Measurements from ENCODE around the gene HMGN3. TPM values are rescaled to one million over a fixed set of nuclear protein-coding genes. Genes with fewer than 3 reads are reported as not detected.

HMGN3 gene
- total RNA-seq, 1 donor from 2014 or later = 98.2 TPM

GRCh38 chr6:79250559-79250958 is 16.1 kb upstream of the HMGN3 start:
- Mint-ChIP-seq H3K4me3 (ENCODE audit: unreplicated experiment) (no peak overlapping the region), H3K4me1 (ENCODE audit: unreplicated experiment) (no peaks in the 10 kb centered on the region), H3K36me3 (ENCODE audit: low read depth, unreplicated experiment) (no peaks in the 10 kb centered on the region), H3K27me3 (ENCODE audit: unreplicated experiment) (no peaks in the 10 kb centered on the region), H3K27ac (ENCODE audit: unreplicated experiment) (no peak overlapping the region), H3K9me3 (ENCODE audit: unreplicated experiment) (no peaks in the 10 kb centered on the region)
- DNase-seq (ENCODE audit: low spot score) = no peak
- no peak for TF ChIP-seq CTCF (IDR thresholded peaks at IDR 0.05; ENCODE audit: unreplicated experiment)

- DNase-seq (ENCODE audit: low spot score) = no peak
- H3K9me3 Mint-ChIP-seq (ENCODE audit: unreplicated experiment) = no peaks in the 10 kb centered on the region
- H3K27ac Mint-ChIP-seq (ENCODE audit: unreplicated experiment) = peak overlapping the region; percentile 1
- no peaks in the 10 kb centered on the region for H3K4me1 Mint-ChIP-seq (ENCODE audit: unreplicated experiment)
- H3K4me3 Mint-ChIP-seq (ENCODE audit: unreplicated experiment) = no peak overlapping the region
- H3K27me3 Mint-ChIP-seq (ENCODE audit: unreplicated experiment) = no peaks in the 10 kb centered on the region
- no peaks in the 10 kb centered on the region for H3K36me3 Mint-ChIP-seq (ENCODE audit: low read depth, unreplicated experiment)
- TF ChIP-seq CTCF (IDR thresholded peaks at IDR 0.05; ENCODE audit: unreplicated experiment) = peak; percentile 30
Observed at GRCh38 chr6:79250107-79250514, 15.6 kb upstream of the HMGN3 start.

GRCh38 chr6:79249136-79249535 is 14.7 kb upstream of the HMGN3 start:
- Mint-ChIP-seq H3K27me3 (ENCODE audit: unreplicated experiment) (no peaks in the 10 kb centered on the region), H3K27ac (ENCODE audit: unreplicated experiment) (no peak overlapping the region), H3K4me1 (ENCODE audit: unreplicated experiment) (no peaks in the 10 kb centered on the region), H3K36me3 (ENCODE audit: low read depth, unreplicated experiment) (no peaks in the 10 kb centered on the region), H3K9me3 (ENCODE audit: unreplicated experiment) (no peaks in the 10 kb centered on the region), H3K4me3 (ENCODE audit: unreplicated experiment) (no peak overlapping the region)
- TF ChIP-seq CTCF (IDR thresholded peaks at IDR 0.05; ENCODE audit: unreplicated experiment) = no peak
- no peak for DNase-seq (ENCODE audit: low spot score)

GRCh38 chr6:79246891-79247290 is 12.4 kb upstream of the HMGN3 start:
- Mint-ChIP-seq H3K27ac (ENCODE audit: unreplicated experiment) (no peak overlapping the region), H3K27me3 (ENCODE audit: unreplicated experiment) (no peaks in the 10 kb centered on the region), H3K4me3 (ENCODE audit: unreplicated experiment) (no peak overlapping the region), H3K9me3 (ENCODE audit: unreplicated experiment) (no peaks in the 10 kb centered on the region), H3K4me1 (ENCODE audit: unreplicated experiment) (no peaks in the 10 kb centered on the region), H3K36me3 (ENCODE audit: low read depth, unreplicated experiment) (no peaks in the 10 kb centered on the region)
- DNase-seq (ENCODE audit: low spot score) = no peak
- no peak for TF ChIP-seq CTCF (IDR thresholded peaks at IDR 0.05; ENCODE audit: unreplicated experiment)

GRCh38 chr6:79241228-79241627 is 6.7 kb upstream of the HMGN3 start:
- peak overlapping the region; percentile 96 for H3K27ac Mint-ChIP-seq (ENCODE audit: unreplicated experiment)
- no peaks in the 10 kb centered on the region for H3K9me3 Mint-ChIP-seq (ENCODE audit: unreplicated experiment)
- H3K36me3 Mint-ChIP-seq (ENCODE audit: low read depth, unreplicated experiment) = no peaks in the 10 kb centered on the region
- no peak overlapping the region for H3K4me3 Mint-ChIP-seq (ENCODE audit: unreplicated experiment)
- no peaks in the 10 kb centered on the region for H3K27me3 Mint-ChIP-seq (ENCODE audit: unreplicated experiment)
- DNase-seq (ENCODE audit: low spot score) = no peak
- no peak for TF ChIP-seq CTCF (IDR thresholded peaks at IDR 0.05; ENCODE audit: unreplicated experiment)
- H3K4me1 Mint-ChIP-seq (ENCODE audit: unreplicated experiment) = peaks cover 17% of the 10 kb centered on the region
